ENCODE results near the gene UBXN4.

The UBXN4 gene

DNA sequence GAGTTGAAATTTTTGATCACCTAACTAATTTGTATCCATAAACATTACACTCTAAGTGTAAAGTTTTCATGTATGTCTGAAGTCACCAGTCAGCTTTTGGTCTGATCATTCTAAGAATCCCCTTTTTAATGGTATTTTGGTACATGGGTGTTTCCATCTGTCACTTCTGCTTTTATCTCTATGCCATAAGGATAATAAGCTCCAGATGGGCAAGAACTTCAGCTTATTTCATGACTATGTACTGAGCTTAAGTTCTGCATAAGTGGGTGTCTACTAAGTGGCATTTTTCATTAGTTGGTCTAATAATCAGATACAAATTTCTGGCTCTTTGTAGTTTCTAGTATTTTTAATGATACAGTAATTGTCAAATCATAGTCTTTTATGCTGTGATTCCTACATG, 20.4 kb downstream of the UBXN4 start:
- TF ChIP-seq FOXP2 (optimal IDR thresholded peaks at IDR 0.05; ENCODE audit: borderline replicate concordance, extremely low read depth, extremely low read length, insufficient read depth) (no peak), POLR2AphosphoS5 (IDR thresholded peaks at IDR 0.05; ENCODE audit: low read depth, low read length) (no peak), SIN3A (IDR thresholded peaks at IDR 0.05; ENCODE audit: borderline replicate concordance, insufficient read depth, low read length) (no peak), TAF1 (IDR thresholded peaks at IDR 0.05; ENCODE audit: borderline replicate concordance, insufficient read depth, low read length) (no peak)
- TF ChIP-seq, protein P1, sequence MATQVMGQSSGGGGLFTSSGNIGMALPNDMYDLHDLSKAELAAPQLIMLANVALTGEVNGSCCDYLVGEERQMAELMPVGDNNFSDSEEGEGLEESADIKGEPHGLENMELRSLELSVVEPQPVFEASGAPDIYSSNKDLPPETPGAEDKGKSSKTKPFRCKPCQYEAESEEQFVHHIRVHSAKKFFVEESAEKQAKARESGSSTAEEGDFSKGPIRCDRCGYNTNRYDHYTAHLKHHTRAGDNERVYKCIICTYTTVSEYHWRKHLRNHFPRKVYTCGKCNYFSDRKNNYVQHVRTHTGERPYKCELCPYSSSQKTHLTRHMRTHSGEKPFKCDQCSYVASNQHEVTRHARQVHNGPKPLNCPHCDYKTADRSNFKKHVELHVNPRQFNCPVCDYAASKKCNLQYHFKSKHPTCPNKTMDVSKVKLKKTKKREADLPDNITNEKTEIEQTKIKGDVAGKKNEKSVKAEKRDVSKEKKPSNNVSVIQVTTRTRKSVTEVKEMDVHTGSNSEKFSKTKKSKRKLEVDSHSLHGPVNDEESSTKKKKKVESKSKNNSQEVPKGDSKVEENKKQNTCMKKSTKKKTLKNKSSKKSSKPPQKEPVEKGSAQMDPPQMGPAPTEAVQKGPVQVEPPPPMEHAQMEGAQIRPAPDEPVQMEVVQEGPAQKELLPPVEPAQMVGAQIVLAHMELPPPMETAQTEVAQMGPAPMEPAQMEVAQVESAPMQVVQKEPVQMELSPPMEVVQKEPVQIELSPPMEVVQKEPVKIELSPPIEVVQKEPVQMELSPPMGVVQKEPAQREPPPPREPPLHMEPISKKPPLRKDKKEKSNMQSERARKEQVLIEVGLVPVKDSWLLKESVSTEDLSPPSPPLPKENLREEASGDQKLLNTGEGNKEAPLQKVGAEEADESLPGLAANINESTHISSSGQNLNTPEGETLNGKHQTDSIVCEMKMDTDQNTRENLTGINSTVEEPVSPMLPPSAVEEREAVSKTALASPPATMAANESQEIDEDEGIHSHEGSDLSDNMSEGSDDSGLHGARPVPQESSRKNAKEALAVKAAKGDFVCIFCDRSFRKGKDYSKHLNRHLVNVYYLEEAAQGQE (IDR thresholded peaks at IDR 0.05; ENCODE audit: insufficient read depth in 1 of 2, low read depth in 2 of 2, low read length in 2 of 2): no peak

DNA sequence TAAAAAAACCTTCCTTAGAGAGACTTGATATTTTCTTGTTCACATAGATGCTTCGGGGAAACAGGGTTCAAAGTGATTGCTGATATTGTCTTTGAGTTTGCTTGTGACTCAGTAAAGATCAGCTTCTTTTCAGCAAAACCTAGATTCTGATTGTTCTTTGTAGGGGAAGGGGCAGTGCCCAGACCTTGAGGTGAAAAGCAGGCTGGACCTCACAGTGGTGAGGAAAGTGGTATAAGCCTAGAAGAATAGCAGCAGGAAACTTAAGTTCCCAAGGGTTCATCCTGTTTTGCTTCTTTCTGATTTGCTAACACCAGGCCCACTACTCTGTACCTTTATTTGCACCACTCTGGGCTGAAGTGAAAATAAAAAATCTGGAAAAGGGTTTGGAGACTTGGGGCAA, 20.9 kb downstream of the UBXN4 start:
- TF ChIP-seq TAF1 (IDR thresholded peaks at IDR 0.05; ENCODE audit: borderline replicate concordance, insufficient read depth, low read length) (no peak), FOXP2 (optimal IDR thresholded peaks at IDR 0.05; ENCODE audit: borderline replicate concordance, extremely low read depth, extremely low read length, insufficient read depth) (no peak), POLR2AphosphoS5 (IDR thresholded peaks at IDR 0.05; ENCODE audit: low read depth, low read length) (no peak), SIN3A (IDR thresholded peaks at IDR 0.05; ENCODE audit: borderline replicate concordance, insufficient read depth, low read length) (no peak)
- TF ChIP-seq, protein P1 (IDR thresholded peaks at IDR 0.05; ENCODE audit: insufficient read depth in 1 of 2, low read depth in 2 of 2, low read length in 2 of 2): no peak

DNA sequence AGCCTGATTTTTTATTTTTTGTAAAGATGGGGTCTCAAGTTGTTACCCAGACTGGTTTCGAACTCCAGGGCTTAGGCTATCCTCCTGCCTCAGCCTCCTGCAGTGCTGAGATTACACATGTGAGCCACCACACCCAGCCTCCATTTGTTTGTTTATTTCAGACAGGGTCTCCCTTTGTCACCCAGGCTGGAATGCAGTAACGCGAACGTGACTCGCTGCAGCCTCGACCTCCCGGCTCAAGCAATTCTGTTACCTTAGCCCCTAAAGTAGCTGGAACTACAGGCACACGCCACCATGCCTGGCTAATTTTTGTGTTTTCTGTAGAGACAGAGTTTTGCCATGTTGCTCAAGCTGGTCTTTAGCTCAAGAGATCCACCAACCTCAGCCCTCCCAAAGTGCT, 27.2 kb downstream of the UBXN4 start:
- TF ChIP-seq, protein P1 (IDR thresholded peaks at IDR 0.05; ENCODE audit: insufficient read depth in 1 of 2, low read depth in 2 of 2, low read length in 2 of 2): no peak
- no peak for TF ChIP-seq TAF1 (IDR thresholded peaks at IDR 0.05; ENCODE audit: borderline replicate concordance, insufficient read depth, low read length)
- no peak for TF ChIP-seq FOXP2 (optimal IDR thresholded peaks at IDR 0.05; ENCODE audit: borderline replicate concordance, extremely low read depth, extremely low read length, insufficient read depth)
- TF ChIP-seq POLR2AphosphoS5 (IDR thresholded peaks at IDR 0.05; ENCODE audit: low read depth, low read length): no peak
- TF ChIP-seq SIN3A (IDR thresholded peaks at IDR 0.05; ENCODE audit: borderline replicate concordance, insufficient read depth, low read length): no peak

DNA sequence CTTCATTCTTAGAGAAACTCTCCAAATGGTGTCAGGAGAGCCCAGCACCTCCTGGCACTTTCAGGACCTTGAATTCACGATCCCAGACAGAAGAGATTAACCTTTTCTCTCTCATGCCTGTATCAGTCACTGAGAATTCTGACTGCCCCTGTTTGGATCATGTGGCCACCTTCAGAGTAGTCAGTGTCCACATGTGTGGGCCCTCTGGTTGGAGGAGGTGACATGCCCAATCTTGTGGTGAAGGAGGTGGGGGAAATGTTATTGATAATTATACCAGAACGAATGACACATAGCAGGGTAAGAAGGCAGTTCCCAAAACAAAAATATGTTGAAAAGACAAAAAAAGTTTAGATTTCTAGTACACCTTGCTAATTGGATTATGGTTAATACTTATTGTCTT, 31.7 kb downstream of the UBXN4 start:
- no peak for TF ChIP-seq FOXP2 (optimal IDR thresholded peaks at IDR 0.05; ENCODE audit: borderline replicate concordance, extremely low read depth, extremely low read length, insufficient read depth)
- TF ChIP-seq, protein P1 (IDR thresholded peaks at IDR 0.05; ENCODE audit: insufficient read depth in 1 of 2, low read depth in 2 of 2, low read length in 2 of 2): no peak
- no peak for TF ChIP-seq TAF1 (IDR thresholded peaks at IDR 0.05; ENCODE audit: borderline replicate concordance, insufficient read depth, low read length)
- no peak for TF ChIP-seq POLR2AphosphoS5 (IDR thresholded peaks at IDR 0.05; ENCODE audit: low read depth, low read length)
- TF ChIP-seq SIN3A (IDR thresholded peaks at IDR 0.05; ENCODE audit: borderline replicate concordance, insufficient read depth, low read length): no peak

DNA sequence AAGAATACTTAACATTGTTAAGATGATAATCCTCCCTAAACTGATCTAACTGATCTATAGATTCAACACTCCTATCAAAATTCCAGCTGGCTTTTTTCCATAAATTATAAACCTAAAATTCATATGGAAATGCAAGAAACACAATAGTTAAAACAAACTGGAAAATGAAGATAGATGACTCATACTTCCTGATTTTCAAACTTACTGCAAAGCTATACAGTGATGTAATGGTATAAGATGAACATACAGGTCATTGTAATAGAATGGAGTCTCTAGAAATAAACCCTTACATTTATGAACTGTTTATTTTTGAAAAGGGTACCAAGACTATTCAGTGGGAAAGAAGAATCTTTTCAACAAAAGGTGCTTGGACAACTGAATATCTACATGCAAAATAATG, 32.3 kb downstream of the UBXN4 start:
- TF ChIP-seq, protein P1 (IDR thresholded peaks at IDR 0.05; ENCODE audit: insufficient read depth in 1 of 2, low read depth in 2 of 2, low read length in 2 of 2): no peak
- TF ChIP-seq POLR2AphosphoS5 (IDR thresholded peaks at IDR 0.05; ENCODE audit: low read depth, low read length): no peak
